Amniotic epithelial cell (primary cell): ENCODE measurements around the gene CD93.

Experiments used
- DNase-seq: peaks from one replicate; pipeline ENCODE4 v3.0.0-alpha.2; 2010; ENCODE audit warnings: low read depth

CD93 gene

GRCh38 chr20:23086056-23086566 is at the start of gene CD93:
Gene CD93, minus strand, starts transcription at chr20:23086324. Its CDS starts 132 bp downstream, at chr20:23086192.
- no peak for DNase-seq

- no peak for DNase-seq
These were observed 47.5 kb upstream of the CD93 start for GRCh38 chr20:23133560-23133998.

- no peak for DNase-seq
These were observed 46.9 kb upstream of the CD93 start for GRCh38 chr20:23132930-23133559.

GRCh38 chr20:23132293-23132929 is 46.3 kb upstream of the CD93 start:
- DNase-seq: no peak

GRCh38 chr20:23131766-23132165 is 45.6 kb upstream of the CD93 start:
- DNase-seq: peak; percentile 72

- DNase-seq: no peak
These were observed 44.6 kb upstream of the CD93 start for GRCh38 chr20:23130622-23131140.

GRCh38 chr20:23129891-23130621 is 43.9 kb upstream of the CD93 start:
- DNase-seq: no peak

GRCh38 chr20:23129266-23129665 is 43.1 kb upstream of the CD93 start:
- peak; percentile 75 for DNase-seq

- DNase-seq: no peak
These were observed 42.5 kb upstream of the CD93 start for GRCh38 chr20:23128461-23129125.

- DNase-seq: no peak
These were observed 41.6 kb upstream of the CD93 start for GRCh38 chr20:23127506-23128279.

GRCh38 chr20:23126281-23127061 is 40.3 kb upstream of the CD93 start:
- no peak for DNase-seq

GRCh38 chr20:23125625-23126191 is 39.6 kb upstream of the CD93 start:
- peak; percentile 95 for DNase-seq

GRCh38 chr20:23125159-23125558 is 39.0 kb upstream of the CD93 start:
- no peak for DNase-seq

GRCh38 chr20:23123886-23124285 is 37.8 kb upstream of the CD93 start:
- no peak for DNase-seq

- no peak for DNase-seq
These were observed 36.9 kb upstream of the CD93 start for GRCh38 chr20:23122796-23123655.

GRCh38 chr20:23122321-23122720 is 36.2 kb upstream of the CD93 start:
- no peak for DNase-seq

GRCh38 chr20:23121751-23122320 is 35.7 kb upstream of the CD93 start:
- DNase-seq: no peak

GRCh38 chr20:23120936-23121750 is 35.0 kb upstream of the CD93 start:
- DNase-seq: peak; percentile 66
